IPS-18c (cell line): ENCODE data around the gene FADD.

Source experiments
- H3K4me3 ChIP-seq: 2 replicates; pipeline ENCODE4 v1.7.0; 2013; ENCODE audit warnings: low read depth, mild to moderate bottlenecking, low read length, moderate library complexity; ENCODE audit not compliant: insufficient read depth
- H3K9me3 ChIP-seq: one replicate; pipeline ENCODE4 v1.6.1; 2013; ENCODE audit warnings: mild to moderate bottlenecking, low read length, moderate library complexity; ENCODE audit not compliant: control insufficient read depth, insufficient read depth

The FADD gene

DNA sequence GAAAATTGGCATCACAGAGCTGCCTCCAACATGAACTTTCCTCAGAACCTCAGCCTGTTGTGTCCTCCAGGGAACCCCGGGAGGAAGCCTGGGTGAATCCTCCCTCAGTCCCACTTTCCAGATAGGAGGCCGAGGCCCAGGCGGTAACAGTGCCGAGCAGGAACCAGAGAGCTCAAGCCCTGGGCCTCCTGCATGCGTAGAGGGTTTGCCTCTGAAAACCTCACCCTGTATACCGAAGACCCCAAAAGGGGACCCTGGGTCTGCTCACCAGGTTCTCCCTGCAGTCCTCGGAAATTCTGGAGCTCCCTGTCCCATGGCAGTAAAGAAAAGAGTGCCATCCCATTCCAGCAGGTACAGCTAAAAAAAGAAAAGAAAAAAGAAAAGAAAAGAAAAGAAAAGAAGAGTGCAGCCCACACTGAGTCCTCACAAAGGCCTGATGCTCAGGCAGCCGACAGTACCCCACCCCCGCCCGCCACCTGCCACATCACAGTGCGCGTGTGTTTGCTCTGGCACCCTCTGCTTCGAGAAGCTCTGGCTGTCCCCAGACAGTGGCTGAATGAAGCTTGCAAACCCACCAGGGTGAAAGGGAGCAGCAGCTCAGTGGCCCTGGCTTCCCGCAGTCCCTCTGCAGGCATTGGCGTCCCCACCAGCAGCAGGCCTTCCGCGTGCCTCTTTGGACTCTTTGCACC is 28.4 kb upstream of the FADD start:
- H3K9me3 ChIP-seq: no peaks in the 10 kb centered on the region

DNA sequence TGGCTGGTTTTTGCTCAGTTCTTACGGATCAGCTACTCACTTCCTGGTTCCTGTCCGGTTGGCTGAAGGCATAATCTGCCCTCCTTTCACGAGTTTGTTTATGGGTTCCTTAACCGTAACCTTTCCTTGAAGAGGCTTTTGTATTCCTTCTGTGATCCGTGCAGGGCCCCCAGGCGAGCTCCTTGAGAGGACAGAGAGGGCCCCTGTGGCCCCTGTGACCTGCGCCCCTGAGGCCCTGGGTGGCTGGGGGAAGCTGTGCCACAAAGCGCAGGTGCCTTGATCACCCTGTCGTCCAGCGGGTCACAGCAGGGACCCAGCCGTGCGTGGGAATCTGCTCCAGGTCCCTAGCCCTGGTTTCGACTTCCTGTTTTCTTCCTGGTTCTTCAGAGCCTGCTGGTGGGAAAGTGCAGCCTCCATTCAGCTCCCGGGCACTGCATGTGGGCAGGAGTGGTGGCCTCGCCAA is 27.8 kb upstream of the FADD start:
- no peaks in the 10 kb centered on the region for H3K9me3 ChIP-seq
- no peak overlapping the region for H3K4me3 ChIP-seq

More for the DNA sequence above, 28.4 kb upstream of the FADD start:
- no peak overlapping the region for H3K4me3 ChIP-seq

DNA sequence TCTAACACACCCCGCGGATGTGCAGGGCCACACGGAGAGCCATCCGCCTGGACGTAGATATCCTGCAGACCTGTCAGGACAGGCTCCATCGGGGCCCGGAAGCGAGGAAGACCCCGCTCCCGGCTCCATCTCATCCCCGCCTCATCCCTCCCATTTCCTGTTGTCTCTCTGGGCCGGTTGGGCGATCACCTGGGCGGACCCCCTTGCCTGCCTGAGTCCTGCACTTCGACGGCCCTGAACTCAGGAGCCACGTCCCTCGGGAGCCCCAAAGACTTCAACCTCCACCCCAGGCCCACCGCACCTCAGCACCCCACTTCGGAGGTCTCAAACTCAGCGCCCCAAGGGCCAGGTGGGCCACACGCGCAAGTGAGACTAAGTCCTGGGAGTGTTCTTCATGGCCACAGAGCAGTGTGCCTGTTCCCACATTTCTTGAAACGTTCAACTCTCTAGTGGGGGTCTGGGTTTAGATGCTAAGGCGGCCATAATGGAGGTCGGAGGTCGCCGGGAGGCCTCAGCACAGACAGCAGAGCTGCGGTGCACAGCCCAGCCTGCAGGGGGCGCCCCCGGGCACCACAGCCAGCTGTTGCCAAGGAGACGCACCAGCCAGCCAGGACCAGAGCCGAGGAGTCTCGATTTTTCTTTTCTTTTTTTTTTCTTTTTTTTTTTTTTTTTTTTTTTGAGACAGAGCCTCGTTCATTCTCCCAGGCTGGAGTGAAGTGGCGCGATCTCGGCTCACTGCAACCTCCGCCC is 26.0 kb upstream of the FADD start:
- Histone ChIP-seq H3K9me3 (no peaks in the 10 kb centered on the region), H3K4me3 (no peak overlapping the region)

DNA sequence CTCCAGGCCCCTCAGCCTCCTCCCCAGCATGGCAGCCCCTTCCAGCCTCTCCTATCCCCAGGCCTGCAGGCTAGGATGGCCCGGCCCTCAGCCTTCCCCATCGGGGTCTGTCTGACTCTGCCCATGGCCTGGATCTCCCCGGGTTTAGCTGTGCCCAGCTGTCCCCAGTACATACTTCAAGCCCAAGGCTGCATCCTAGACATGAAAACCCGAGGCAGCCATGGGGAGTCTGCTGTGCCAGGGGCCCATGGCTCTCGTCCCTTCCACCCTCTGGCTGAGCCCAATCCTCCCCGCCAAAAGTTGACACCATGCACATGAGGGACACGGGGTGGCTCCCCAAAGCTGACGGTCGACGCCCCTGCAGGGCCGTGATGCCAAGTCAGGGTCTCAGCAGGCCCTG is 22.2 kb upstream of the FADD start:
- Histone ChIP-seq H3K4me3 (no peak overlapping the region), H3K9me3 (no peaks in the 10 kb centered on the region)

DNA sequence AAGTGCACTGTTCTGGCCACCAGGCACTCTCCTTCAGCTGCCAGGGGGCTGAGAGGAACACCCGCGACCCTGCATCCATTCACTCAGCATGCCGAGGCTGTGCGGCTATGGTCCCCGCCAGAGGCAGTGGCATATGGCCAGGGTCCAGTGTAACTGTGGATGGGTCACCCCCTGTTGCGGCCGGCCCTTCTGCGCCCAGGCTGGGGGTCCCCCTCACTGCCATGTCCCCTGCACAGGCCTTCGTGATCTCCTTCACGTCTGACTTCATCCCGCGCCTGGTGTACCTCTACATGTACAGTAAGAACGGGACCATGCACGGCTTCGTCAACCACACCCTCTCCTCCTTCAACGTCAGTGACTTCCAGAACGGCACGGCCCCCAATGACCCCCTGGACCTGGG is 20.8 kb upstream of the FADD start:
- no peaks in the 10 kb centered on the region for H3K9me3 ChIP-seq
- H3K4me3 ChIP-seq: no peak overlapping the region

DNA sequence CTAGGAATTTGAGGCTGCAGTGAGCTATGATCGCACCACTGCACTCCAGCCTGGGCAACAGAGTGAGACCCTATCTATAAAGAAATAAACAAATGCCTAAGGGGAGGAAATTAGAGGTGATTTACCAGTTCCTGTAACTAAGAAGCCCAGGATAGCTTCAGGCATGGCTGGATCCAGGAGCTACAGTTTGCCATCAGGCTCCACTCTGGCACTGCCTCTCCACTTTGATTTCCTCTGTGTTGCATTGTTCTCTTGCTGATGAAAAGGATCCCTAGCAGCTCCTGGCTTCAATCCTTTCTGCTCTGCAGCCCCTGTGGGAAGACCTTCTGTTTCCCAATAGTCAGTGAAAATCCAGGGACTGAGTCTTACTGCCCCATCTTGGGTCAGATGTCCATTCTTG is 20.1 kb upstream of the FADD start:
- H3K4me3 ChIP-seq: no peak overlapping the region
- peaks cover 2% of the 10 kb centered on the region for H3K9me3 ChIP-seq

DNA sequence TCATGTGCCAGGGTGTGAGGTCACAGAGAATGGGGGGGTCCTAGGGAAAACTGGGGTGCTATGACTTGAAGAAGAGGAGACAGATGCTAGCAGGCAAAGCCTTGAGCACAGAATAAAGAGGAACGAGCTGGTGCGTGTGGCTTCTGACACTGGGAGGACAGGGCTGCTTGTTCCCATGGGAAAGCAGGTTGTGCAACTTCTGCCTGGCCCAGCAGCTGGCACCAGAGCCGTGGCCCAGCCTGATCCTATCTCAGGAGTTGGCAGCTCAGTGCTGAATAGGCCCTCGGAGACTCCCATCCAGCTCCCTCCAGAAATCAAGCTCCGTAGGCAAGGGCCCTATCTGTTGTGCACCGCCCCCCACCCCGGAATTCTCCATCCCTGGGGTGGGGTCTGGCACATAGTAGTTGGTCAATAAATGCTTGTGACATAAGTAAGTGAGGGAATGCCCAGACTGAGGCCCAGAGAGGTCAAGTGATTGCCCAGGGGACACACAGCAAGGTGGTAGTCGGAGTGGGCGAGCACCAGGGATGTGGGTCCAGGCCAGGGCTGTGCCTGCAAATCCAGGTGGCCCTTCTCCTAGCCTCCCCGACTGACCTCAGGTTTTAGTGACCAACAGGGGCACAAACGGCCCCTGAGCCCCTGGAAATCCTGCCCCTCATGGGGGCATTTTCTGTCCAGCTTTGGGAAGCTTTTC is 19.5 kb upstream of the FADD start:
- H3K4me3 ChIP-seq: no peak overlapping the region
- peaks cover 2% of the 10 kb centered on the region for H3K9me3 ChIP-seq

DNA sequence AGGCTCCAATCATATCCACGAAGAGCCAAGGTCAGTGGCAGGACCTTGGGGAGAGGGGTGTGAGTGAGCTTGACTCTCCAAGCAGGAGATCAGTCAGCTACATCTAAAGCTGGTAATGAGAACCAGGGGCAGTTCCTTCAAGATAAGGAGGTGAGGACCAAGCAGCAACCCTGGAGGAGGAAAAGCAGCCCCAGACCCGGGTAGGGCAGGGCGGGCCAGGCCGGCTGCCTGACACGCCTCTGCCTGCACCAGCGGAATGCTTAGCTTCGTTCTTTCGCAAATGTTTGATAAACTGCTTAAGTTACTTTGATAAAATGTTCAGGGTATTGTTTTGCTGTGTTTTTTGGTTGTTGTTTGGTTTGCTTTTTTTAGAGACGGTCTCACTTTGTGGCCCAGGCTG is 18.7 kb upstream of the FADD start:
- H3K9me3 ChIP-seq: peaks cover 2% of the 10 kb centered on the region
- H3K4me3 ChIP-seq: no peak overlapping the region

DNA sequence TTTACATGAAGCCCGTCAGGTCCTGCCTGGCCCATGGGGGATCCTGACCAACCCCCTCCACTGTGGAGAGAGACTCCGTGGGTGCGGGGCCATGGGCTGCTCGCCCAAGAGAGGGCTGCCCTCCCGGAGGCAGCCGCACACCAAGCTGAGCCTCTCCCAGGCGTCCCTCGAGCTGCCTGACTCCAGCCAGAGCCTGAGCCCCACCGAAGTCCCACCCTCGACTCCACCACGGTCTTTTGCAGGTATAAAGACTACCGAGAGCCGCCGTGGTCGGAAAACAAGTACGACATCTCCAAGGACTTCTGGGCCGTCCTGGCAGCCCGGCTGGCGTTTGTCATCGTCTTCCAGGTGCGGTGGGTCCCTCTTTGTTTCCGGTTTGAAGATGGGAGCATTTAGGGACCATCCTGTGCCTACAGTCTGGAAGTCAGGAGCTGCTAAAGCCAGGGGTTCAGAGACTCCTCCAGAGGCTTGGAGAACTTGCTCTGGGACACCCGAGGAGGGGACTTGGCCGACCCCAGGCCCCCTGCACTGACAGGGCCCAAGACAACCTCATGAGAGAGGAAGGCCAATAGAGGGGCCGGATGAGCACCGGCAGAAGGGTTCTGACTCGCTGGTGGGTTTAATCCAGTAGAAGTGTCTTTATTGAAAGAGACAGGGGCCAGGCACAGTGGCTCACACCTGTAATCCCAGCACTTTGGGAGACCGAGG is 17.6 kb upstream of the FADD start:
- Histone ChIP-seq H3K9me3 (peaks cover 2% of the 10 kb centered on the region), H3K4me3 (no peak overlapping the region)

DNA sequence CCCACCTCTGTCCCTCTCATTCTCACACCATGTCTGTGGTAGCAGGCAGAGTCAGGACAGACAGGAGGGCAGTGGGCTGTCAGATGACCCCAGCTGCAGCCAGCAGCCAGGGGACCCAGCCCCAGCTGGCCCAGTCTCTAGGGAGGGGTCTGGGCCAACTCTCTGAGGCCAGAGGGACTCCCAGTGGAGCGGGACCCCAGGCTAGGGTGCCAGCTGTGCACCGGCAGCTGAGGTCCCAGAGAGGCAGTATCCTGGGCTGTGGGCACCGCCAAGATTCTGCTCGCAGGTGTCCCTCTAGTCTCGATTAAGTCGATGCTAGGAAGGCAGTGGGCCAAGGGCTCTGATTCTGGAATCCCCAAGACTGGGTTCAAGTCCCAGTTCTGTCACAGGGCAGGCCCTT is 16.7 kb upstream of the FADD start:
- H3K4me3 ChIP-seq: no peak overlapping the region
- H3K9me3 ChIP-seq: peaks cover 2% of the 10 kb centered on the region

DNA sequence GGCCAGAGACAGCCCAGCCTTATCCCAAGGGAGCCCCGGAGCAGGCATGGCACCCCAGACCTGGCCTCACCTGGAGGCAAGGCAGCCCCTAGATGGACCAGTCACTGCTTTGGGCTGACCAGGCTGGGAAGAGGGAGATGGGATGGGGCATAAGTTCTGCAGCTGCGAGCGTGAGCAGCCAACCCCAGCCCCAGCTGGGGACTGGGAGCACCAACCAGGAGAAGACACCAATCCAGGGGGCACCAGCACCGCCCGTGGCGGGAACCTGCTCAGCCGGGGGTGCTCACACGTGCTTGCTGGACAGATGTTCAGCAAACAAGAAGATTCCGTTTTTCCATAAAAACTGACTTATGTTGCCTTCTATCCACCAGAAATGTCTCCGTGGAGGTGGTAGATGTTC is 16.2 kb upstream of the FADD start:
- Histone ChIP-seq H3K4me3 (no peak overlapping the region), H3K9me3 (peaks cover 2% of the 10 kb centered on the region)

DNA sequence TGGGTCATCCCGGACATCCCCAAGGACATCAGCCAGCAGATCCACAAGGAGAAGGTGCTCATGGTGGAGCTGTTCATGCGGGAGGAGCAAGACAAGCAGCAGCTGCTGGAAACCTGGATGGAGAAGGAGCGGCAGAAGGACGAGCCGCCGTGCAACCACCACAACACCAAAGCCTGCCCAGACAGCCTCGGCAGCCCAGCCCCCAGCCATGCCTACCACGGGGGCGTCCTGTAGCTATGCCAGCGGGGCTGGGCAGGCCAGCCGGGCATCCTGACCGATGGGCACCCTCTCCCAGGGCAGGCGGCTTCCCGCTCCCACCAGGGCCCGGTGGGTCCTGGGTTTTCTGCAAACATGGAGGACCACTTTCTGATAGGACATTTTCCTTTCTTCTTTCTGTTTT is 15.3 kb upstream of the FADD start:
- peaks cover 2% of the 10 kb centered on the region for H3K9me3 ChIP-seq
- H3K4me3 ChIP-seq: no peak overlapping the region

DNA sequence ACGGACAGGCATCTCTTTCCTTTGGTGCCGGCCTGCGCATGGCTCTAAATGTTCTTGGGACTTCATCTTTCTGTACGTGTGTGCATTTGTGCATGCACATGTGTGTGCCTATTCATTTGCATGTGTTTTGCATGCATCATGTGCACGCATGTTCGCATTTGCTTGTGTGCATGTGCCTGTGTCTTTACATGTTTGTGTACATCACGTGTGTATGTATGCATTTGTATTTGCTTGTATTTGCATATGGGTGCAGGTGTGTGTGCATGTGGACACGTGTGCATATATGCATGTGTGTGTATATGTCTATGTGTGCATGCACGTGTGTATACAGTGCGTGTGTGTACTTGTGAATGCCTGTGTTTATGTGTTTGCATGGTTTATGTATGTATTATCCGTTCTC is 13.5 kb upstream of the FADD start:
- H3K9me3 ChIP-seq: peaks cover 2% of the 10 kb centered on the region
- no peak overlapping the region for H3K4me3 ChIP-seq

DNA sequence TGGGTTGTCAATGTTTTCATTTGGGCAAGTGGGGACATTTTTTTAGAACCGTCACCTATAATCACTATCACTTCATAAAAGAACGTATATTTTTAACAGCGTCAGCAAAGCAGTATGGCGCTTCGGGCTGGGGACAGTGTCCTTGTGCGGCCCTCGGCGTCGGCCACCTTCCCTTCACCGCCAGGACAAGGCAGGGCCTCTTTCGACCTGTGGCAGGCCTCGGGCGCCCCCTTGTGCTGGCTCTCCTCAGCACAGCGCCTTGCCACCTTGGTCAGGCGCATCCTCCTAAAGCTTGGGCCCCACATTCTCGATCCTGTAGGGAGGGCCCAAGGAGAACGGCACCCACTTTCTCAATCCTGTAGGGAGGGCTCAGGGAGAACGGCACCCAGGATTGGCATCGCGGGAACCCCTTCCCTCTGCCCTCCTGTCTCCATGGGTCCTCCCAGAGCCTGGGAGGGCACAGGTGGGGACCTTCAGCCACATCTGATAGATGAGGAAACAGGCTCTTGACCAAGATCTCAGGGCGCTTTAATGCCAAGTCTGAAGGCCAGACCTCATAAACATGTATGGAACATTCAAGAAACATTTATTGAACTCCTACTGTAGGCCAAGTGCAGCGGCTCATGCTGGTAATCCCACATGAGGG is 11.5 kb upstream of the FADD start:
- Histone ChIP-seq H3K4me3 (no peak overlapping the region), H3K9me3 (peaks cover 2% of the 10 kb centered on the region)

DNA sequence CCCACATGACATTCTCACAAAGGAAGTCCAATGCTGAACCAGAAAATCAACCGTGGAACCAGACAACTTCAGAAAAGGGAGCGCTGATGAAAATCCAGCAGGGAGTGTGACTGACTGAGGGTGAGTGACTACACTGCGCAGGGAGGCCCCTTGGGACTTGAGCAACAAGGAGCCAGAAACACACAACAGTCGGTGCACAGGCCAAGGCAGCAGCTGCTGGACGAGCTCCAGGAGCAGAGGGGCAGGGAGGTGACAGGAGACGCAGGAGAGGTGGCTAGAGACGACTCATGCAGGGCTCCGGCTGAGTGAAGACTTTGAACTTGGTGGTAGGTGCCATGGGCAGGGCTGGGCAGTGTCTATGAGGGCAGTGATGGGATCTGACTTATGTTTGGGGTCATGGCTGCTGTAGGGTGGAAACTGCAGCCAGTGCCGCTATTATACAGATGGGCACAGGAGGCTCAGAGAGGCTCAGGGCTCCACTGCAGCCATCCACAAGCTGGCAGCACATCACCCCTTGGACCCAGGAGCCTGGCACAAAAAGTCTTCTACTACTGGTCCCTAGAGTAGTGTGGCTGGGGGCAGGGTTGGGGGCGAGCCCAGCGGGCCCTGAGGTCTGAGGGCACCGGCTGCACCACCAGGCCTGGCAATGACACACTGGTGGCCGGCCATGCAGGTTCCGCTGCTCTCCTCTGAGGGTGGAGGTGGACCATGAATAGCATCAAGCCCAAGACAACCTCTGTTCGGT is 10.3 kb upstream of the FADD start:
- H3K4me3 ChIP-seq: no peak overlapping the region
- no peaks in the 10 kb centered on the region for H3K9me3 ChIP-seq

DNA sequence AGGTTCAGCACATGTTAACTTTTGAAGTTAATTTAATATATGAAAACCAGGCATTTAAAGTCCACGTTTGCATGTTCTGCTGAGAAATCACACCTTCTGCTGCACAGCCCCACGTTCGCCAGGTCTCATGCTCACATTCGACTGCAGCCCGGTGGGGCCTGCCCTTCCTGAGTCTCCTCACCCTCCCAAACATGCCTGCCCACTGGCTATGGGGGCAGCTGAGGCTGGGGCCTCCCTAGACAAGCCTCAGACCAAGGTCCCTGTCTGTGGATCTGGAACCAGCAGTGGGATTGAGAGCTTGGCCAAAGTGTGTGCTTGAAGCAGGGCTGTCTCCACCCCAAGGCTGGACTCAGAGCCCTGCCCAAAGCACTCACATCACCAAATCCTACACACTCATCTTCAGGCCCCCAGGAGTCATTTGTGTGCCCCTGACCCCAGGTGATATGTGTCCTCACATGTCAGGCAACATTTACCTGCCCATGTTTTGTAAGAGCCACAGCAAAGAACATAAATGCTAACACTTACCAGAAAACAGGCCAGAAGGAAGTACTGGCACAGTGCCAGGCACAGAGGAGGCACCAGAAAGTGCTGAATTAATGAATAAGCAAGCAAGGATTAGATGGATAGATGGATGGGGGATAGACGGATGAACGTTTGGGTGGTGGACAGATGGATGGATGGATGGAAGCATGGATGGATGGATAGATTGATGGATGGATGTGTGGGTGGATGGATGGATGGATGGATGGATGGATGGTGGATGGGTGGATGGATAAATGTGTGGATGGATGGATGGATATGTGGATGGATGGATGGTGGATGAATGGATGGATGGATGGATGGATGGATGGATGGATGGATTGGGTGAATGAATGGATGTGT is 9.4 kb upstream of the FADD start:
- no peak overlapping the region for H3K4me3 ChIP-seq

More for the DNA sequence above, 9.4 kb upstream of the FADD start:
- H3K9me3 ChIP-seq: no peaks in the 10 kb centered on the region
